HG02759 (cell line): Measurements from ENCODE around the gene MORN1.

ENCODE experiments used
- ATAC-seq: cut with Tn5 transposase; IDR thresholded peaks from one replicate; pipeline ENCODE4 v1.9.1; 2021; ENCODE audit warnings: mild to moderate bottlenecking, moderate library complexity; ENCODE audit not compliant: unreplicated experiment

Gene MORN1

DNA sequence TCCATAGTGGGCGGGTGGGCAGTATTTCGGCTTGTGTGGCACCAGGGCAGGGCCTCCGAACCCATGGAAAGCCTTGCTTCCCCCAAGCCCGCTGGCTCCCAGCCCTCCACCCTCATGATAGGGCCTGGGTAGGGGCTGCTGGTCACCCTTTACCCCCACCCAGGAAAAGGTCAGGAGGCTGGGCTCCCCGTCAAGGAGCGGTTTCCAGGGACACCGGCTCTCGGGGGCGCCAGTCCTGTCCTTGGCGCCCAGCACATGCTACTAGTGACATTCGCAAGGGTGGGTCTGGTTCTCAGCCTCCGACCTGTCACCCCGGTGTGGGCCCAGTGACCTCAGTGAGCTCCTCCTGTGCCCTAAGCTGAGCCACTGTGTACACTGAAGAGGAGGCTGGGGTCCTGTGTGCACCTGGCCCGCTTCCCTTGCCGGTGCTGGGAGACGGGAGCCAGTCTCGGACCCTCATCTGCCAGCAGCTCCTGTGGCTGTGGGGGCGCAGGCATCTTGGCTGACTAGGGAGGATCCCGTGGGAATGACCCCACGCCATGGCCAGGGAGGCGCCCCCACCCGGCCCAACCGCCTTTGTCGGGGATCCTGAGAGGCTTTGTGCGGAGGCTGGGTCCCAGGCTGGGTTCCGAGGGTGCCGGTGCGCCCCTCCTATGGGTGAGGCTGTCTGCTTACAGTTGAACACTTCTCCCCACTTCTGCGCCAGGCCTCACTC, 108.6 kb downstream of the MORN1 start:
- no peak for ATAC-seq

DNA sequence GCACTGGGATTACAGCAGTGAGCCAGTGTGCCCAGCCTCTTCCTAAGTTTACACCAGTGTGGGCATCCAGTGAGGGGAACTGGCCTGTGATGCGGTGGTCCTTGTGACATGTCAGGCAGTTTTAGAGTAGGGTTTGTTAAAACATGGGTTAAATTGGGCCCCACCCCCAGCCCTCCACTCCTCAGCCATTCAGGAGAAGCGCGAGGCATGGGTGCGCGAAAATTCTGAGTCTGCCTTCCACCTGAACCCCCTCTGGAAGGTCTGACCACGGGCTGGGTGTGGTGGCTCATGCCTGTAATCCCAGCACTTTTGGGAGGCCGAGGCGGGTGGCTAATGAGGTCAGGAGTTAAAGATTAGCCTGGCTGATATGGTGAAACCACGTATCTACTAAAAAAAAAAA, 111.5 kb downstream of the MORN1 start:
- ATAC-seq, result no peak

DNA sequence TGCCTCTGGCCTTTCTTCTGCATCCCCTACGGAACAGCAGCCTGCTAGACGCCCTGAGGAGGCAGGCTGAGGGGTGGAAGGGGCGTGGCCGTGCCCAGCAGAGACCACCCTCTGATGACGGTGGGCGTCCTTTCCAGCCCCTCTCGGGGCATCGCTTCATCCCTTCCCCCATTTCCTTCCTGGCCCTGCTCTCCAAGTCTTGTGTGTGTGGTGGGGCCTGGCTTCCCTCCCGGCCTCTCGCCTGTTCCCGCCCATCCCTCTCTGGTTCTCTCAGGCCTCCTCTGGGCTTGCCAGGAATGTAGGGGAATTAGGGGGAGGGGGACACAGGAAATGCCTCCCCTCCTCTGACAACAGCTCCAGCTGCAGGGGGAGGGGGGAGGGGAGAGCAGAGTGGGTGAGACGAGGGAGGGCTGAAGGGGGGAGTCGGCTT, 112.1 kb downstream of the MORN1 start:
- no peak for ATAC-seq

DNA sequence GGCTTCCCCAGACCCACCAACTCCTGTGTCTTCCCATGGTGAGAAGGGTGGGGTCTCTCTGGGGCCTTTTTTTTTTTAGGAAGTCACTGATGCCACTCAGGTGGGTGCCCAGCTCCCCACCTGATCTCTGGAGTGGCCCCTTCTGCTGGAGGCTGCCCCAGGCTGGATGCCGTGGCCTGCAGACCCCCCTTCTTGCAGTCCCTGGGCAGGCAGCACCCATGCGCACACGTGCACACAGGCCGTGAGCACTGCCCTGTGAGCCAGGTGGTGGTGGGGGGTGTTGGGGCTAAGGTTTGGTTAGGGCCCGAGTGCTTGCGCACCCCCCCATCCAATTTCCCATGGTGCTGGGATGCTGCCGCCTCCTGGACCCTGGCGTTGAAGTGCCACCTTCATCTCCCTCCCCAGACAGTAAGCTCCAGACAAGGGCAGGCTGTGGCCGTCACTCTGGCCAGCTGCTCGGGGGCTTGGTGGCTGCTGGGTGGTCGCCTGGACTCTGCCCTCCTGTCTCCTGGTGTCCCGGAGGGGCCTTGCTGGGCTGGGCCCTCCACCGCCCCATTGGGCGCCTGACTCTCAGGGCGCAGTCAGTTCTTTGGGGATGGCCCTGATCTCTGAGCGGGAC, 112.7 kb downstream of the MORN1 start:
- no peak for ATAC-seq

DNA sequence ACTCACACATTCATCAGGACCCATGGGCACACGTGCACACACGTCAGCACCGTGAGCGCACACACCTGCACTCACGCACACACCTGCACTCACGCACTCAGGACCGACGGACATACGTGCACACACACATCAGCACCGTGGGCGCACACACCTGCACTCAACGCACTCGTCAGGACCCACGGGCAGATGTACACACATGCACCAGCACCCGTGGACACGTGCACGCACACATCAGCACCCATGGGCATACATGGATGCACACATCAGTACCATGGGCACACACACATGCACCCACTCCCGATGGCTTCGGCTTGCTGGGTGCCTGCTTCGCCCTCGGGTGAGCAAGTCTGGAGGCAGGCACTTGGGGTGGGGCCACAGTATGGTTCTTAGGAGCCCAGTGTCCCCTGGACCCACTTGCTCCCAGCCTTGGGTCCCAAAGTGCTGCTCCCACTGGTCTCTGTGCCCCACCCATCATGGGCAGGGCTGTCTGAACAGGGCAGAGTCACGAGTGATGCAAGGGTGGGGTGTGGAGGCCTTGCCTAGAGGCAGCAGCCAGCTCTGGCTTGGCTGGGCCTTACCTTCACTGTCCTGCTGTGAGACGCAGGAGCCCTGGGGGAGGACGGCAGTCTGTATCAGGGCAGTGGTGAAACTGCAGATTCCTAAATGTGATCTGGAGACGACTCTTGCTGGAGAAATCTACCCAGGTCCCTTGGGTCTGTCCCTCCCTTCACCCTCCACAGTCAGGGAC, 113.4 kb downstream of the MORN1 start:
- no peak for ATAC-seq

DNA sequence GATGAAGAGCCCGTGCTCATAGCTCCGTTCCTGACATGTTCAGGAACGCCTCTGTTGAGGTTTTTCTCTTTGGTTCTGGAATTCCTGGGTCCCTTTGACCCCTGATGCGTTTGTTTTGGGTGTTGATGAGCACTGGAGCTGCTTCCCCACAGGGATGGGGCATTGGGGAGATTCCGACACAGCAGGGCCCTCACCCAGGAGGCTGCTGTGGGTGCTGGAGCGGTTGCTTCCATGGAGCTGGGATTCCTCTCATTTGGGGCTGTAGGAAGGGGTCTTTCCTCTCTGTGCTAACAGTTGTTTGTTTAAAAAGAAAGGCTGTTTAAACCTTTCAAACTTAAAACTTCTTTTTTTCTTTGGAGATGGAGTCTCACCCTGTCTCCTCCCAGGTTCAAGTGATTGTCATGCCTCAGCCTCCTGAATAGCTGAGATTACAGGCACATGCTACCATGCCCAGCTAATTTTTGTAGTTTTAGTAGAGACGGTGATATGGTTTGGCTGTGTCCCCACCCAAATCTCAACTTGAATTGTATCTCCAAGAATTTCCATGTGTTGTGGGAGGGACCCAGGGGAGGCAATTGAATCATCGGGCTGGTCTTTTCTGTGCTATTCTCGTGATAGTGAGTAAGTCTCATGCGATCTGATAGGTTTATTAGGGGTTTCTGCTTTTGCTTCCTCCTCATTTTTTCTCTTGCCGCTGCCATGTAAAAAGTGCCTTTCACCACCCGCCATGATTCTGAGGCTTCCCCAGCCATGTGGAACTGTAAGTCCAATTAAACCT, 114.4 kb downstream of the MORN1 start:
- no peak for ATAC-seq

DNA sequence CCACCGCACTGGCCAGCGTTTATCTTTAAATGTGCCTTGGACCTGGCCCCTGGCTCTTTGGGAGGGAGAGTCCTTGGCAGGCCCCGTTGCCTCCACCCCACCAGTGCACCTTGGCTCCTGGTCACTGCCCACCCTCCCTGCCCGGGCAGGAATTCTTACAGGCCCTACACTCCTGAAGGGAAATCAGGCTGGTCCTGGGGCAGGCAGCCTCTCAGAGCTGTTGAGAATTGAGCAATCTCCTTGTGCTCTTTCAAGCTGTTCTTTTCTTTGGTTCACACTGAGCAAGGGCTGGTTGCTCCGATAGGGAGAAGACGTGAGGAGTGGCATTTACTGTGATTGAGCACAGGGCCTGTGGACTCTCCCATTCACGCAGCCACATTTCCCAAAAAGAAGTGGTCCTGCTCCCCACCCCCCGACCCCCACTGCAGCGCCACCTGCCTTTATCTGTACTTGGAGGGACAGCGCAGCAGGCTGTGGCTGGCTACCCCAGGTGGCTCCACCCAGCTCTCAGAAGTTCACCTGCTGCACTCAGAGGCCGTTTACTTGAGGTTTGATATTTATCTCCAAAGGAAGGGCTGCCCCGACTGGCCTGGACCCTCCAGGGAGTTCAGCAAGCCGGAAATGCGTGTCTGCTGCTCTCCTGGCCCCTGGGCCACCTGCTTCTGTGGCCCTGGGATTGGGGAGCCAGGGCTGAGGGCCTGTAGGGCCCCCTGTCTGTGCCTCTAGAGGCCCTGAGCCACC, 115.4 kb downstream of the MORN1 start:
- ATAC-seq, result no peak

DNA sequence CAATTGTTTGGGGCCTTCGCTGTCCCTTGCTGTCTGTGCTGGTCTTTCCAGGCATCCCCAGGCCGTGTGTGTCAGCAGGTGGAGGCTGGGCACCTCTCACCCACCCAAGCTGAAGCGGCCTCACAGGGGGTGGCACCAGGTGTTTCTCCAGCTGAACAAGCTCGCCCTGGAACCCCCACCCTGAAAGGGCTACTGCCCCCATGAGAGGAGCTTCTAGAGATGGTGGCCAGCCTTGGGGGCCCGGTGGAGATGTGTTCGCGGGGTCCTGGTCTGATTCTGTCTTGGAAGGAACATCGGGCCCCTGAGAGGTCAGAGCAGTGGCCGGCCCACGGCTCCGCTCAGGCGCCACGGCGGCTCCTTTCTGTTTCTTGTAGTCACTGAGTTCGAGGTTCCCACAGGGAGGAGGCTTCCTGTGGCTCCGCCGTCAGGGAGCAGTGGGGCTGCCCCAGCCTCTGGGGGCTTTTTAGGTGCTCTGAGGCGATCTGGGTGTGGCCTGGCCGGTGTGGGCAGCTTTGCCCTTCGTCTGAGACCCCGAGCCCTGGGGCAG, 116.4 kb downstream of the MORN1 start:
- no peak for ATAC-seq

DNA sequence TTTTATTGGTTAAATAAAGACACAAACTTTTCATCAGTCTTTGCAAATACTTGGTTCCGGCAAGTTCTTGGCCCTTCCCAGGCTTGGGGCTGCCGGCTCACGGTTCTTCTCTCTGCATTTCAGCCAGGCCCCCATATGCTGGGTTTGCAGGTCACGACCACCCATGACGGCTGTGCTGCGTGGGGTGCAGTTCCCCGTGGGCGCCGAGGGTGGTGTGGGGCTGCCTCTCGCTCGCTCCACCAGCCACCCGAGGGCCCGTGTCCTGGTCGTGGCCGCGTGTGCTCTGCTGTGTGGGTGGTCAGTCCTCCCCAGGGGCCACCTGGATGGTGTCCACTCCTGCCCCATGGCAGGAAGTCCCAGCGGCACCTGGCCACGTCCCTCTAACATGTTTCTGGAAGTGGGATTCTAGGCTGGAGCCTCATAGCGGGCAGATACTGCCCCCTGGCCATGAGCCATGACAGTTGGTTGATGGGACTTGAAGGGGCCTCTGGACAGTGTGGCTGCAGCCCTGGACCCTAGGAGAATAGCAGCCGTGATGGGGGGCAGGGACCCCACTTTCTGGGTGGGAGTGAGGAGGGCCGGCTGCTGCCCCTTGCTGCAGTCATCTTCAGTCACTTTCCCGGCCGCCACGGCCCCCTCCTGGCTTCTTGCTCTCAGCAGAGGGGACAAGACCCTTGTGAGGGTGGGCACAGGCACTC, 117.0 kb downstream of the MORN1 start:
- no peak for ATAC-seq

DNA sequence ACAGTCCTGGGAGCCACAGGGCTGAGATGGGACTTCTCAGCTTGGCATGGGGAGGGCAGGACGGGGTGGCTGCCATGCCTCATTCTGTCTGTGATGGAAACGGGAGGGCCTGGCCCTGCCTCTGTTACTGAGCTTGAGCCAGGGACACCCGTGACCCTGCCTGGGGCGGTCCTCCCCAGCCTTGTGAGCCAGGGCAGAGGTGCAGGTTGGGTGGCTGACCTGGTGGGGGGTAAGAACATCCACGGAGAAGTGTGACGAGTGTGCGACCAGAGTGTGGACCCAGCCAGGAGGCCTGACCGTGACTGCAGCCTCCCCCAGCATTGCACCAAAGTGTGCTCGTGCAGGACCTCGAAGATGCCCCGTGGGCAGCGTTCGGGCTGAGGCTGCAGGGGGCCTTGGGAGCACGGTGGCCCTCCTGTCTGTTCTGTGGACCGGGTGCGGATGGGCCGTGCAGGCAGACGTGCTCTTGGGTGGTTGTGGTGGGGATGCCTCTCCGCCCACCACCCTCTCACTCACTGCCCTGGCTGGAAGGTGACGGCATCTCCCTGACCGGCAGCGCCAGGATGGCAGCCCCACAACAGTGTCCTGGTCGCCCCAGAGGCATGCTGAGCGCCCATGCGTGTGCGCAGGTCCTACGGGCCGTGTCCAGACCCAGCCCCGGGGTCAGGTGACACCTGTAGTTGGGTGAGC, 117.8 kb downstream of the MORN1 start:
- ATAC-seq, result no peak

DNA sequence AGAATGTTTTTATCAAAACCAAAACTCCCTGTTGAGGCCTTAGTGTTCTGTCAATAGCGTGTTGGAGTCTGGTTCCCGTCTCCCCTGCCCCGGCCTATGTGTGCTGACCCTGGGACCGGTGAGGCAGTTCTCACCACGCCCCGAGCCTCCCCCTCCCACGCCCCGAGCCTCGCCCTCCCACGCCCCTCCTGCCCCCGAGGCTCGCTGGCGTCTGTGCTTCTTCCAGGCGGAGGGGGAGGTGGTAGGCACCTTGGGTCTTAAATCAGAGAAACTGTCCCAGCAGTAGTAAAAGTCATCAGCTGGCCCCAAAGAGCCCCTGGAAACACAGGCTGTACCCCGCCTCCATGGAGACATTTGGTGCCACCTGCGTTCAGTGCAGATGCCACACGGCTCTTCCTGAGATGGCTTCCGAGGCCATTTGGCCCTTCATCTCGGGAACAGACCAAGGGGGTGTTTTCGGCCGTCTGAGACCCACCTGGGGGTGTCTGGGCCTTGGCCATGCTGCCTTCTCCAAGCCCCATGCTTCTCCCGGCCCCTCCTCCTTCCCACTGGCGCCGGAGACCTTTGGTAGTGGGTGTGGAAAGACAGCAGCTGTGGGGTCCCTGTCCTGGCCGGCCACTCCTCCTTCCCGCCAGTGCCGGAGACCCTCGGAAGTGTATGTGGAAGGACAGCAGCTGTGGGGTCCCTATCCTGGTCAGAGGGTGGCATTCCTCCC, 118.5 kb downstream of the MORN1 start:
- ATAC-seq, result no peak

DNA sequence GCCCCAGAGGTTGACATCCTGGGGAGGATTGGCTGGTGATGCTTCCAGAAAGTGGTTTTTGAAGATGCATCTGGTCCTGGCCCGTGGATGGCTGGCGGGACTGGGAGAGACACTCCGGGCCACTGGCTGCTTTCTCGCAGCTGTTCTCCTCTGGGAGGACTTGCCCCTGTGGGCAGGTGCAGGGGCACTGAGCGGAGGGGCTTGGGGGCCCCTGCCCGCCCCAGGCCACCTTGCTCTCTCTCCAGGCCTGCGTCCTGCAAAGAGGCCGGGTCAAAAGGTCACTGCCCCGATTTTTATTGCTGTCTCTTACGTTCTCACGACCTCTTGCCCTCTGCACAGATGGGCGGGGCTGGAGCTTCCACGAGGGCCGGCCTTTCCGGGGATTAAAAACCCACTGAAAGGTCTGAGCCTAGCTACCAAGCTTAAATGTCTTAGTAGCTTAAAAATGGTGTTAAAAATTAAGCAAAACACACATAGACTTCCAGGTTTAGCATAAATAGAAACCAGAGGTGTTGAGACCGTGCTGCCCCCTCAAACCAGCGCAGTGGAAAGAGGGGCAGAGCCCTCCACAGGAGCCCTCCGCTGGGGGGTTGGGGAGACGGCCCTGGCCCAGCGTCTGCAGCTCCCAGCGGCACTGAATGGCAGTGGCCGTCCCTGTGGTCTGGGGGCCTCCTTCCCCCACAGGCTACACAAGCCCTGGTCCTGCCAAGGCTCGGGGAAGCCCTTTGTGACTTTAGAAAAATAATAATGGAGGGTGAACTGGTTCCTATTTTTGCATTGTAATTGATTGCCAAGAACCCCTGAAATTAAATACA, 119.3 kb downstream of the MORN1 start:
- ATAC-seq, result no peak
